Stimulated activated CD4-positive, alpha-beta T cell treated with anti-CD3 and anti-CD28 coated beads, Interleukin-1b, Interleukin-23, amount 100 ng/mL, for 48 hours (primary cell): ENCODE results near the gene TNFRSF18.
A peak's percentile ranks its signal among the peaks of the same experiment; 100 is the strongest.

Experiments
- DNase-seq: peaks from one replicate; pipeline ENCODE4 v3.0.0-alpha.2; 2020

The TNFRSF18 gene

DNA sequence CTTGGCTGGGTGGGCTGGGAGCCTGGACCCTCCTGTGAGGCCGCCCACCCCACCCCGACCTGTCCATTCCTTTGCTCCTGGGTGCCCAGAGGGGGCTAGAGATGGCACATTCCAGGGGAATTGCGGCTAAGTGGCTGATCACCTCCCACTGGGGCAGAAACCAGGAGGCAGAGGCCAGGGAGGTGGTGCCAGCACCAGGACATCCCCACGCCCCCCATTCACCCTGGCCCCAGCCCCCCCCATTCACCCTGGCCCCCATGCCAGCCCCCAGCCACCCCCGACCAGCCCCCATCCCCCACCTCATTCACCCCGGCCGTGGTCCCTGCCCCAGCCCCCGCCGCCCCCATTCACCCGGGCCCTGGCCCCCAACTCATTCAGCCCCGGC is 33.9 kb upstream of the TNFRSF18 start:
- no peak for DNase-seq

DNA sequence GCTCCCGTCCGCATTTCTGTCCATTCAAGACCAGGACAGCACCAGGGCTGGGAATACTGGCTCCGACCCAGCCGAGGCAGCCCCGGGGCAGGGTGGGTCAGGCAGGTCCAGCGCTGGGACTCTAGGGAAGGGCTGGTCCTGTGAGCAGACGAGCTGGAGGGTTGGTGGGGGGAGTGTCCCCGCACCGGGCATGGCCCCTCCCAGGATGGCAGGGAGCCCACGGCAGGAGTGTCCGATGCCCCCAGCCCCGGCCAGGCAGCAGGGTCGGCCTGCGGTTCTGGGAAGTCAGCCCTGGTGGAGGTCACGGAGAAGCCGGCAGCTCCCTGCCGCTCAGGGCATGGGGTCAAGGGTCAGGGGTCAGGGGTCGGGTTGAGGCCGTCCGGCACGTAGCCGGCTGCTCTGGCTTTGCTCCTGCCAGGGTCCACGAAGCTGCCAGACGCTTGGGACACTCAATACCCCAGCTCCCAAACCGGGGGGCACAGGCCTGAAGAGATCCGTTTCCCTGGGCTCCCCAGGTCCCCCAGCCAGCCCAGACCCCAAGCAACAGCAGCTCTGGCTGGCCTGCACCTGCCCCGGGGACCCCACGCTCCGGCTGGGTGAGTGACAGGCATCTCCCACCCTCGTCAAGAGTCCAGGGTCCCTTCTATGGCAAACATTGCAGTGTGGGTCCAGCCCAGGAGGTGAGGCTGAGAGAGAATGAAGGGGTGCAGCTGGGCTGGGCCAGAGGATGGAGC is 33.4 kb upstream of the TNFRSF18 start:
- no peak for DNase-seq

DNA sequence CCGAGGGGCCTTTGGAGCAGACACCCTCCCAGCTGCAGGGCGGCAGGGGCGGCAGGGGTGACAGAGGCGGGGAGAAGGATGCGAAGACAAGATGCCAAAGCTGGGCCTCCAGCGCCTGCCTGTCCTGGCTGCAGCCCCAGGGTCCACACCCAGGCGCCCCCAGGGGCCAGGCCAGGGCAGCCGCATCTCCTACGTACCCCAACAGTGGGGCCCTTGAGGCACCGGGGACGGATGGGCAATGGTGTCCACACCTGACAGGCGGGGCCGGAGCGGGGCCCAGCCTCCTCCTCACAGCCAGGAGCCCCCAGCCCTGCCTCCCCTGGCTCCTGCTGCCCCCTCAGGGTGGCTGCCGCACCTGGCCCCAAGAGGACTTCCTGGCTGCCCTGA is 32.8 kb upstream of the TNFRSF18 start:
- DNase-seq: no peak

DNA sequence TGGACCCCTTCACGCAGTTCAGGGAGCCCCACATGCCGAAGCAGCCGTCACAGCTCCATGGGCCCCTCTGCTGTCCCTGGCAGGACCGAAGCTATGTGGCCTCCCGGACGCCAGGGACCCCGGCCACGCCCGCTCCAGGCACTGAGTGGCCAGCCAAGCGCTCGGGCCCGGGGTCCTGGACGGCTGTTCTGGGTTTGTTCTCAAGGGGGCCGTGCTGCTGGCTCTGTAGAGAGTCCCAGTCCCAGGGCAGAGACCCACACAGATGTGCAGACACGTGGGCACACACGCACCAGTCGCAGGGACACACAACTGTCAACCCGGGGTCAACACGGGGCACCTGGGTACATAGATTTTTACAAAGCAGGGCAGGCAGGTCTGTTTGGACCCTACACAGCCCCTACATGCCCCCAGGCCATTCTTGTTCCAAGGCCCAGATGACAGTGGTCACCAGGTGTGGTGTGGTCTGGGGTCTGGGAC is 32.3 kb upstream of the TNFRSF18 start:
- no peak for DNase-seq

DNA sequence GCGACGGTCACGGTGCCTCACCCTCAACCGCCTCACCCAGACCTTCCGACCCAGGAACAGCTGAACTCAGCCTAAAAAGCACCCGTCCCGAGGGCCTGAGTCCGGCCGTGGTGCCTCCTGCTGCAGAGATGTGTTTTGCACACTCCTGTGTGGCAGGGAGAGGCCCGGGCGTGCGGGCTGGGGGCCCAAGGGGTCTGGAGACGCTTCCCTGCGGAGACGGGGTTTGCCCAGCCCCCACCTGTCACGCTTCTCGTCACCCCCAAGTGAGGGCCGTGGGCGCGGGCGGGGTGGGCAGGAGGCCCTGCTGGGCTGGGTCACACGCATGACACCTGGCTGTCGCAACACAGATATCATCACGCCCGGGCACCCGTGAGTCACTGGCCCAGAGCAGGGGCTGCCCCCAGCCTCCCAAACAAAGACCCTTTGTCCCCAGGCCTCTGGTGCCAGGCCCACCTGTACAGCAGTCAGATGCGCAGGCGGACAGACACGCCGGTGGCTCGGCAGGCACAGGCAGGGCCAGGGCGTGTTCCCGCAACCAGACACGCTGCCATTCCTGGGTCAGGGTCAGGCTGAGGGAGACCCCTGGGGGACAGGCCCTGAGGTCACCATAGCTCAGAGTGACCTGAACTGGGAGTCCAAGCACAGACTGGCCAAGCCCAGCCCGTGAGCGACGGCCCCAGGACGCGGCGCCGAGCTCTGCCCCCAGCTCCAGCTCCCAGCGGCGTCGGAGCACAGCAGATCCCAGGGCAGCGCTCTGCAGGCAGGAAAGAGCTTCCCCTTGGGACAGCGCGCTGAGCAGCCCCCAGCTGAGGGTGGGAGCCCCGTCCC is 31.7 kb upstream of the TNFRSF18 start:
- DNase-seq: no peak

DNA sequence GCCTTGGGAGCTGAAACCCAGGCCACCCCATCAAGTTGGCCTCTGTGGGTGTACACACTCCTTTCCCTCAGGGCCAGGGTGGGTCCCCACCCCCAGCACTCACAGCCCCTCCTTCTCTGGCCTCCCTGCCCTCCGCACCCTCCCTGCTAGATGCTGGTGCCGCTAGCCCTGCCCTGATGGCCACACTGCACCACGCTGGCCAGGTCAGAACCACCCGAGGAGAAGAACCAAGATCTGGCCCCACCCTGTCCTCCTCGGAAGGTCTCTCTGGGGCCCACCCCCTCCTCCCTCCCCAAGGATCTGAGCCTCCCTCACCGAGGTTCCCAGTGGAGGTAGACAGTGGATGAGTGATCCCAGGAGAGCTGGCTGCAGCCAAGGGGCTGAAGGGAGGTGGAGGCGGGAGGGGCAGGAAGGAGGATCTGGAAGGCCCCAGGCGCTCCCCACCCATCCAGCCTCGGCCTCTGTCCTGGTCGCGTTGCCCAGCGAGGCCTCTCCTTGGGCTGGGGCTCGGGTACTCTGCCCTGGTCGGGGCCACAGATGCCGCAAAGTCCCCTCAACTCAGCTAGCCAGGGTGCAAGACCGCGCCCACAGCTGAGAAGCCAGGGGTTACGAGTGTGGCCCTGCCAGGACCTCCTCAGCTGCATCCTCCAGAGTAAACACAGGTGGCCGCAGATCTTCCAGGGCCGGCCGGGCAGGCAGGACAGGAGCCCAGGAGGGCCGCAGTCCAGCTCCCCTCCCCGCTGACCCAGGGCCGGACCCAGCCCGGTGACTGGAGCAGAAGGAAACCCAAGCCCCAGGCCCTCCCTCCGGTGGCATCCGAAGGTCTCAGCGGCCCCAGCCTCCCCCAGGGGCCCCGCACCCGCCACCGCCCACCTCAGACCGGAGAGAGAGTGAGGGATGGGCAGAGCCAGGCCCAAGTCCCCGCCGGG is 30.8 kb upstream of the TNFRSF18 start:
- DNase-seq: no peak

DNA sequence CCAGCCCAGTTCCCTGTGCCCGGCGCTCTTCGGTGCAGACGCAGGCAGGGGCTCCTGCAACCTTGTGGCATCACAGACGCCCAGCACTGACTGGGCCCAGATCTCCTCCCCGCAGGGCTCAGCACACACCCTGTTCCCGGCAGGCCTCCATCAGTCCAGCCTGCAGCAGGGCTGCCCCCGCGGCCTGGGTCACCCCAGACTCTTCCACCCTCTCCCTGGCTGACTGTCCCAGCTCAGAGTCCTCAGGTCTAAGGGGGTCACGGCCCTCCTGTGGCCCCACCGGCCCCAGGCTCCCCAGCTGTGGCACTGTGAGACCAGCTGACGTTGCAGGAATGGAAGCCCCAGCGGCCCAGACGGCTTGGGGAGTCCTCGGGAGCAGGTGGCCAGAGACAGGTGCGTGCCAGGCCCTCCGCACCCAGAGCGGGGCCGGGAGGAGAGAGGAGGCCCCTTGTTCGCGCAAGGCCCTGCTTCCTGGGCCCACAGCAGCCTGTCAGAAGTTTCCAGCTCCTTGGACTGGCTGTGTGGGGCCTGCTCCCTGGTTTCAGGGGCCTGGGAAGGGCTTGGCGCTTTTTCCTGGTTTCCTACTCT is 29.9 kb upstream of the TNFRSF18 start:
- no peak for DNase-seq

DNA sequence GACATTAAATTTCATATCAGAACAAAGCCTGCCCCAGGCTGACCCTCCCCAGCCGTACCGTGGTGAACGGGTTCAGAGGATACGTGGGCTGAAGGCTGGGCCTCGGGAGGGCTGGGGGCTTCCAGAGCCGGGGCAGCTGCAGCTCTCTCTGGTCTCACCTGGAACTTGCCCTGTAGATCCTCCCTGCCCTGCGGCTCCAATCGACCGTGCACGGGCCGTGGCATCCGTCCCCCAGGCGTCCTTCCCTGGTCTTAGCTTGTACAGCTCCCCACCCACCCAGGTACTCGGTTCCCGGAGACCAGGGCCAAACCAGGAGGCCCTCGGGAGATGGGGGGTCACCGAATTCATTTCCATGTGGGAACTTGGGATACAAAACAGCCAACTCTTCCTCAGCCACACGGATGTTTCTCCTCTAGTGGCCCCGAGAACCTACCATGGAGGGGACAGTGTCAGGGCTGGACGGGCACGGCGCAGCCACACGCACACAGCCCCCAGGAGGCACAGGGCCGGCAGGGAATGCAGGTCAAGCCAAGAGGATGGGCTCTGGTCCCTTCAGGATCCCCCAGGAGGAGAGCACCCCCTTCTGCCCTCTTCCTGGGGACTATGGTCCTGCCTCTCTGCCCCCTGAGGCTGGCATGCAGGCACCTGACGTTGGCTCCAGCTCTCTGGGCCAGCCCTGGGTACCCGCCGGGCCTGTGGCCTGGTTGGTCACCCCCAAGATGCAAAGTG is 28.8 kb upstream of the TNFRSF18 start:
- no peak for DNase-seq

DNA sequence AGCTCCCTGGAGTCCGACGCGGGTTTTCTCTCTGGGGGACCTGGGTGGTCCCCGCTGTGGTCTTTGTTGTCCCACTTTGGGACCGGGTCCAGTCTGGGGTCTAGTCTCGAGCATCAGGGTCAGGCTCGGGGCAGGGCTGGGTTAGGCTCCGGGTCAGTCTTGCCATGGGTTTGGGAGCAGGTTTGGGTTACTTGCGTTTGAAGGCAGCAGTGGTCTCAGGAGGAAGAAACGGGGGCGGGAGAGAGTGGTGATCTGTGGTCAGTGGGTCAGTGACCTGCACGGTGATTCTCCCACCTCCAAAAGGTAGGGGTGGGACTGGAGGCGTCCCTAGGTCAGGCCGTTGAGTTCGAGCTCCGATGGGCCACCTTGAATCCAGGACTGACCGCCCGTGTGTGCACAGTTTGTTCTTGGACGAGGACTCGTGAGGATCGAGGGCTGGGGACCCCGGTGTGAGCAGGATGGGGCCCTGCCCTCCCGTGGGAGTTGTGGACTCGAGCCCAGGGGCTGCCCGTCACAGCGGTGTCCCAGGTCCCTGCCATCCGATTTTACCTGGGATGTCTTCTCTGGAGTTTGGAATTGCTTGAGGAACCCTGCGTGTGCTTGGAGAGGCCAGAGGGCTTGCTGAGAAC is 27.9 kb upstream of the TNFRSF18 start:
- DNase-seq: no peak

DNA sequence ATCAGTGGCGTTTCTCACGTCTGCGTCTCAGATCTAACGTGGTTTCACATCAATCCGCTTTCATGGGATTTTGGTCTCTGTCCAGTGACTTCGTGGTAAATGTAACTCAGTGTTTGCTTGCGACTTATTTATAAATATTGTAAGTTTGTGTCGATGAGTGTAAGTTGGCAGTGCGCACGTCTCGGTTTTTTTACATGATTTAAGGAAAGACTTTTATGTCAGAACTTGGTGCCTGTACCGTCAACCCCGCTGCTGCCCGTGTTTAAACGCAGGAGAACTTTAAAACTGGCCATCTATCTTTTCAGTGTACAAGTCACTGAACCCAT is 27.1 kb upstream of the TNFRSF18 start:
- no peak for DNase-seq

DNA sequence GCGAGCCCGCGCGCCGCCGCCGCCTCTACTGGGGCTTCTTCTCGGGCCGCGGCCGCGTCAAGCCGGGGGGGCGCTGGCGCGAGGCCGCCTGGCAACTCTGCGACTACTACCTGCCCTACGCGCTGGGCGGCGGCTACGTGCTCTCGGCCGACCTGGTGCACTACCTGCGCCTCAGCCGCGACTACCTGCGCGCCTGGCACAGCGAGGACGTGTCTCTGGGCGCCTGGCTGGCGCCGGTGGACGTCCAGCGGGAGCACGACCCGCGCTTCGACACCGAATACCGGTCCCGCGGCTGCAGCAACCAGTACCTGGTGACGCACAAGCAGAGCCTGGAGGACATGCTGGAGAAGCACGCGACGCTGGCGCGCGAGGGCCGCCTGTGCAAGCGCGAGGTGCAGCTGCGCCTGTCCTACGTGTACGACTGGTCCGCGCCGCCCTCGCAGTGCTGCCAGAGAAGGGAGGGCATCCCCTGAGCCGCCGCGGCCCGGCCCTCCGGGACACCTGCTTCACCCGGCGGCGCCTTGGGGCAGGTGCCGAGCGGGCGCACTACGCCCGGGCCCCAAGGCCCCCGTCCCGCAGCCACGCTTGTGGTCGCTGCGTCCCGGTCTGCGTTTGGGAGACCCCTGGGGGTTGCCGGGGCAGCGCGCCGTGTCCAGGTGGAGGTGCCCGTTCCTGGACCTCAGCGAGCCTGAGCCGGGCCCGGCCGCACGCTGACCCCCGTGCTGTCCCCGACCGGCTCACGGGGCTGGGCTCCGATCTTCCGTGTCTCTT is 26.6 kb upstream of the TNFRSF18 start:
- DNase-seq: no peak

DNA sequence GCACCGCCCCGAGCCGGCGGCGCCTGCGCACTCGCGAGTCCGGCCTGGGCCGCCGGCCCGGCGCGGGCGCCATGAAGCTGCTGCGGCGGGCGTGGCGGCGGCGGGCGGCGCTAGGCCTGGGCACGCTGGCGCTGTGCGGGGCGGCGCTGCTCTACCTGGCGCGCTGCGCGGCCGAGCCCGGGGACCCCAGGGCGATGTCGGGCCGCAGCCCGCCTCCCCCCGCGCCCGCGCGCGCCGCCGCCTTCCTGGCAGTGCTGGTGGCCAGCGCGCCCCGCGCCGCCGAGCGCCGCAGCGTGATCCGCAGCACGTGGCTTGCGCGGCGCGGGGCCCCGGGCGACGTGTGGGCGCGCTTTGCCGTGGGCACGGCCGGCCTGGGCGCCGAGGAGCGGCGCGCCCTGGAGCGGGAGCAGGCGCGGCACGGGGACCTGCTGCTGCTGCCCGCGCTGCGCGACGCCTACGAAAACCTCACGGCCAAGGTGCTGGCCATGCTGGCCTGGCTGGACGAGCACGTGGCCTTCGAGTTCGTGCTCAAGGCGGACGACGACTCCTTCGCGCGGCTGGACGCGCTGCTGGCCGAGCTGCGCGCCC is 25.9 kb upstream of the TNFRSF18 start, which contains the start of gene B3GALT6:
Gene B3GALT6 (plus strand): TSS at position 30 of the 588 bp plus-strand sequence. CDS start 42 bp downstream, at position 72.
- DNase-seq: no peak

DNA sequence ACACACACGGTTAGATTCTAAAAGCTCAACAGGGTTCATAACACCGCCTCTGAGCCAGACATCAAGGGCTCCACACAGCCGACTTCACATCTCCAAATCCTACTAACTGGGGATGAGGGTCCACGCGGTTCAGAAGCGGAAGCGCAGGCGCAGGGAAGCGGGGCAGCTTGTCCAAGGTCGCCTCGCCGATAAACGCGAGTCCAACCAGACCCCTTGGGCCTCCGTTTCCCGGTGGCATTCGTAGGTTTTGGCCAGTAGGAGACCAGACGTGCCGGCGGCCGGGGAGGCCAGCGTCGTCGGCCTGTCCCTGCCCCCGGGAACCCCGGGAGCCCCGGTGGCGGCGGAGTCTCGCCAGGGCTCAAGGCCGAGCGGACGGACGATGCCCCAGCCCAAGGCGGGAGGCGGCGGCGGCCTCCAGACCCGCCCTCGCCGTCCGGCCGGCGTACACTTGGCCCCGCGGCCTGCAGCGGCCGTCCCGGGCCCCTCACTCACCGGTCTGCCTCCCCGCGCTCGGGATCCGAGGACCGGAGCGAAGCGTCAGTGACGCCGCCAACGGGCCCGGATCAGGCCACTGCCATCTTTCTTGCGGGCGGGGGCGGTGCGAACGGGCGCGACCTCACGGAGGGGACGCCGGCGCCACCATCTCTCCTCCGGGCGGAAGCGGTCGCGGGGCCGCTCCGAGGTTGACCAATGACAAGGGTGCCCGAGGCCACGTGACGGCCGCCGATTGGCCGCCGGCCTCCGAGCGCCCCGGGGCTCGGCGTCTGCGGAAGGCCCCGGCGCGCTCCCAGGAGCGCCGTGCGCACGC is 25.2 kb upstream of the TNFRSF18 start, which contains the start of gene SDF4:
Gene SDF4 (minus strand): TSS at position 602 of the 808 bp plus-strand sequence. CDS start 3,229 bp downstream, outside the sequence.
- DNase-seq: peak; percentile 97

DNA sequence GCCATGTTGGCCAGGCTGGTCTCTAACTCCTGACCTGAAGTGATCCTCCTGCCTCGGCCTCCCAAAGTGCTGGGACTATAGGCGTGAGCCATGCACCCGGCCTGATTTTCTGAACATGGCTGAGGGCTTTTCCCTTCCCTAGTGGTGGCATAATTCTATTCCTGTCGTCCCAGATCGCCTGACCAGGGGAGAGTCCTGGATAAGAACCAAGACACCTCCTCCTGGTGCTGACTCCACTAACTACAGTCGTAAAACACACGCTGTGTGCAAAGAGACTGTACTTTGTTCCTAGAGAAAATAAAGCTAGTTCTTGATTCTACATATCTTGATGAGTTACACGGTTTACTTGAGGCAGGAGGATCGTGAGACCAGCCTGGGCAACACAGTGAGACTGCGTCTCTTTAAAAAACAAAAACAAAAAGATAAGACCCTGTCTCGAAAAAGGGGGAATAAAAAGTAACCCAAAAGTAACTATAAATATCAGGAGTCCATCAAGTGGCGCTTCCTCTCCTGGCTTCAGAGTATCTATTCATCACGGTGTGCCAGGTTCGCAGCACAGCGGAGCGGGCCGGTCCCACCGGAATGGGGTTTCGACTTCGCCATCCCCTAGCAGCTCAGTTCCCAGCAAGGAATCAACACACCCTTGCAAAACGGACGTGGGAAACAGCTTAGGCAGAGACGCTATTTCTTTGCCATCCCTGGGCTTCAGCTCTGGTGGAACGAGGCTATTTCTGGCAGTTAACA is 24.4 kb upstream of the TNFRSF18 start:
- no peak for DNase-seq

DNA sequence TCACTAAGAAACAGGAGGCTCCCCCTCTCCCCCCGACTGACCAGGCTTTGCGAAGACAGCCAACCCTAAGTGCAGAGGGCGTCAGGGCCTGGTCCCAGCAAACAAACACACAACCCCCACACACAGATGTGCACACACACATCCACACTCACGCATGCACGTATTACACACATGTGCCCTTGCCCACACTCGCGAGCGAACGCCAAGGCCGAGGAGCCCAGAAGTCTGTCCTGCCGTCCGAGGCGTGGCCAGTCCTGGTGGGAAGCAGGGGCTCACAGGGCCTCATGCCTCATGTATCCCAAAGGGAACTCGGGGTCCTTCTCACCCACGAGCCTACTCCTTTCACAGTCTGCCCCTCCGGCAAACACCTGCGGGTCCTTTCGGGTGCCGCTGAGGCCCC is 23.4 kb upstream of the TNFRSF18 start:
- DNase-seq: no peak

DNA sequence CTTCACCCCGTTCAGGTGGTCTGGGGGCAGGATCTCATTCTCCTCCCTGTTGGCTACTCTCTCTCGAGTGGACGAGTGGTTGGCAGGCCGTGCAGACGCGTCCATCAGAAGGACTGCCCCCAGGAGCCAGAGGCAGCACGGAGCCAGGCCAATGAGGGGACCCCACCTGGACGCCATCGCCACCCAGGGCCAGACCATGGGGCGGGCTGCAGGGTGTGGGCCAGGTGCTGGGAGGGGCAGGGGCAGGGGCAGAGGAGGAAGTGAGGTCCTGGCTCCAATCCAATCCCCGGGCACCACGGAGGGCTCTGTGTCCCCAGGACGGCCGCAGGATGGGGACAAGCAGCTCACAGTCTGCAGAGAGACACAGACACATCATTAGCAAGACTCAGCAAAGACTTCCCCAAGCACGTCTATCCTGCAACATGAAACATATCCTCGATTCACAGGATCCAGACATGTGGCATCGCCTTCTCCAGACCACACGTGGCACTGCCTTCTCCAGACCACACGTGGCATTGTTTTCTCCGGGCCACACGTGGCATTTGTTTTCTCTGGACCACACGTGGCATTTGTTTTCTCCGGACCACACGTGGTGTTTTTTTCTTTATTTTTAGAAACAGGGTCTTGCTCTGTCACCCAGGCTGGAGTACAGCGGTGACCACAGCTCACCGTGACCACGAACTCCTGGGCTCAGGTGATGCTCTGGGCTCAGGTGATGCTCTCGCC is 22.4 kb upstream of the TNFRSF18 start:
- DNase-seq: no peak

DNA sequence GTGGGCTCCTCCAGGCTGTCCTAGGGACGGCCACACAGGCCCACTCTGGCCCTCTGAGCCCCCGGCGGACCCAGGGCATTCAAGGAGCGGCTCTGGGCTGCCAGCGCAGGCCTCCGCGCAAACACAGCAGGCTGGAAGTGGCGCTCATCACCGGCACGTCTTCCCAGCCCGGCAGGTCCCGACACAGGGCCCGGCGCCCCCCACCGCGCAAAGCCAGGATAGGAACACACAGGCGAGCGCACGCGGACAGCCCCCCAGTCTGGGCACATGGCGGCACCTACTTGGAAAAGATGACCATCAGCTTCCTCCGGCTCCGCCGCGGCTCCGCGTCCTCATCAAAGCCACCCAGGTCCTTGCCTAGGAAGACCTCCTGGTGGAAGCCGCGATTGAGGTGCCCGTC is 21.8 kb upstream of the TNFRSF18 start:
- DNase-seq: no peak

DNA sequence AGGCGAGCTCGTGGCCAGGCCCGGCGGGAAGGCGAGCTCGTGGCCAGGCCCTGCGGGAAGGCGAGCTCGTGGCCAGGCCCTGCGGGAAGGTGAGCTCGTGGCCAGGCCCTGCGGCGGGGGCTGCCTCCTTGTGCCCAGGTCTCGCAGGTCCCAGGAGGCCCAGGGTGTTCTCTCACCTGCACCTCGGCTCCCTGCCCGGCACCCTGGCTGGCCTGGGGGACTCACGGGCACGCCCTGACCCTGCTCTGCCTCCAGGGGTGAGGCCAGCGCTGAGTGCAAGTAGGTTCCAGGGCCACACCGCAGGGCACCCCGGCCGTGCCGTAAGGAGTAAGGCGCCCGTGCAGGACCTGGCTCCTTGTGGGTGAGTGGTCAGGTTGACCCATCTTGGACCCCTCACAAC is 21.0 kb upstream of the TNFRSF18 start:
- no peak for DNase-seq
